RWPE2 (cell line): ENCODE results near the gene KCNS1.
"Not testable (repeated sequence)": the region's sequence is repeated elsewhere in the genome, so short reads cannot be mapped to it uniquely, and the experiment has no call there.

ENCODE experiments used
- ATAC-seq: fragments of 200-7000 bp; cut with Tn5 transposase; 3 replicates; pipeline ENCODE4 v1.9.1; 2021; ENCODE audit warnings: low read depth
- DNase-seq: peaks from one replicate; pipeline ENCODE4 v3.0.0-alpha.2; 2020; ENCODE audit warnings: low spot score
- H3K27ac ChIP-seq: fragments of 450-650 bp; 2 replicates; pipeline ENCODE4 v1.5.1; 2017; ENCODE audit warnings: mild to moderate bottlenecking; ENCODE audit not compliant: poor library complexity, severe bottlenecking
- H3K27me3 ChIP-seq: fragments of 250-450 bp; sonication (Bioruptor Pico); 2 replicates; pipeline ENCODE4 v1.5.1; 2021; ENCODE audit warnings: mild to moderate bottlenecking, moderate library complexity; ENCODE audit not compliant: insufficient read depth, poor library complexity, severe bottlenecking
- H3K36me3 ChIP-seq: fragments of 250-450 bp; sonication (Bioruptor Pico); 2 replicates; pipeline ENCODE4 v1.5.1; 2020; ENCODE audit warnings: low read depth, mild to moderate bottlenecking, moderate library complexity
- H3K4me1 ChIP-seq: fragments of 250-450 bp; sonication (Bioruptor Pico); 2 replicates; pipeline ENCODE4 v1.5.1; 2021; ENCODE audit warnings: mild to moderate bottlenecking, moderate library complexity; ENCODE audit not compliant: insufficient read depth, poor library complexity, severe bottlenecking
- H3K4me3 ChIP-seq: fragments of 250-450 bp; sonication (Bioruptor Pico); 2 replicates; pipeline ENCODE4 v1.5.1; 2021; ENCODE audit warnings: mild to moderate bottlenecking, moderate library complexity; ENCODE audit not compliant: severe bottlenecking
- H3K9me3 ChIP-seq: fragments of 250-450 bp; sonication (Bioruptor Pico); 2 replicates; pipeline ENCODE4 v1.5.1; 2021; ENCODE audit warnings: mild to moderate bottlenecking, moderate library complexity; ENCODE audit not compliant: severe bottlenecking
- TF ChIP-seq, protein P1 (sequence below): fragments of 450-650 bp; IDR thresholded peaks from one replicate; pipeline ENCODE4 v1.5.1; 2017; ENCODE audit warnings: mild to moderate bottlenecking, moderate library complexity; ENCODE audit not compliant: poor library complexity, severe bottlenecking

KCNS1 gene

DNA sequence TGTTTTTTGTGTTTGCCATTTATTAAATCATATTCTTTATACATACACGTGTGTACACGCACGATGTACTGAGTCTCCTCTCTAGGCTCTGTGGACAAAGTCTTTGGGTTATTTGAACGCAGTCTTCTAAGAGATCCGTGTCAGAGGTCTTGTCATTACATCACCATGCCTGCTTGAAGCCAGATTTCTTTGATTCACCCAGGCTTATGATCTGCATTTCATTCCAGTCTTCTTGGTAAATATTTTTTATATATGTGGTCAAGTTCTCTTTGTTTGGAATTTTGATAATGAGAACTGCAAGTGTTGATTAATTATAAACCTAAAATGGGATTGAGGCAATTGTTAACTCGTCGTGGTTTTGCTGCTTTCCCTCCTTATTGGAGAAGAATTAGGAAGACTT, 34.6 kb downstream of the KCNS1 start:
- H3K27me3 ChIP-seq, result no peaks in the 10 kb centered on the region
- peak overlapping the region; percentile 69 for H3K27ac ChIP-seq
- ATAC-seq (no peak), DNase-seq (no peak)
- H3K9me3 ChIP-seq, result no peaks in the 10 kb centered on the region
- peaks cover 26% of the 10 kb centered on the region for H3K36me3 ChIP-seq
- no peak overlapping the region for H3K4me3 ChIP-seq
- TF ChIP-seq, protein P1, sequence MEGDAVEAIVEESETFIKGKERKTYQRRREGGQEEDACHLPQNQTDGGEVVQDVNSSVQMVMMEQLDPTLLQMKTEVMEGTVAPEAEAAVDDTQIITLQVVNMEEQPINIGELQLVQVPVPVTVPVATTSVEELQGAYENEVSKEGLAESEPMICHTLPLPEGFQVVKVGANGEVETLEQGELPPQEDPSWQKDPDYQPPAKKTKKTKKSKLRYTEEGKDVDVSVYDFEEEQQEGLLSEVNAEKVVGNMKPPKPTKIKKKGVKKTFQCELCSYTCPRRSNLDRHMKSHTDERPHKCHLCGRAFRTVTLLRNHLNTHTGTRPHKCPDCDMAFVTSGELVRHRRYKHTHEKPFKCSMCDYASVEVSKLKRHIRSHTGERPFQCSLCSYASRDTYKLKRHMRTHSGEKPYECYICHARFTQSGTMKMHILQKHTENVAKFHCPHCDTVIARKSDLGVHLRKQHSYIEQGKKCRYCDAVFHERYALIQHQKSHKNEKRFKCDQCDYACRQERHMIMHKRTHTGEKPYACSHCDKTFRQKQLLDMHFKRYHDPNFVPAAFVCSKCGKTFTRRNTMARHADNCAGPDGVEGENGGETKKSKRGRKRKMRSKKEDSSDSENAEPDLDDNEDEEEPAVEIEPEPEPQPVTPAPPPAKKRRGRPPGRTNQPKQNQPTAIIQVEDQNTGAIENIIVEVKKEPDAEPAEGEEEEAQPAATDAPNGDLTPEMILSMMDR, result no peak
- peaks cover 50% of the 10 kb centered on the region for H3K4me1 ChIP-seq

DNA sequence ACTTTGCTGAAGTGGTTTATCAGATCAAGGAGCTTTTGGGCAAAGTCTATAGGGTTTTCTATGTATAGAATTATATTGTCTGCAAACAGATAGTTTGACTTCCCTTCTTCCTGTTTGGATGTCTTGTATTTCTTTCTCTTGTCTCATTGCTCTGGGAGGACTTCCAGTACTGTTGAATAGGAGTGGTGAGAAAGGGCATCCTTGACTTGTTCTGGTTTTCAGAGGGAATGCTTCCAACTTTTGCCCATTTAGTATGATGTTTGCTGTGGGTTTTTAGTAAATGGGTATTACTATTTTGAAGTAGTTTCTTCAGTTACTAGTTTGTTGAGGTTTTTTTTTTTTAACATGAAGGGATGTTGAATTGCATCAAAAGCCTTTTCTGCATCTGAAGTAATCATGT, 36.1 kb downstream of the KCNS1 start:
- Histone ChIP-seq H3K9me3 (no peaks in the 10 kb centered on the region), H3K4me3 (no peak overlapping the region), H3K27ac (no peak overlapping the region), H3K27me3 (no peaks in the 10 kb centered on the region), H3K4me1 (peaks cover 59% of the 10 kb centered on the region), H3K36me3 (peaks cover 26% of the 10 kb centered on the region)
- ATAC-seq (no peak), DNase-seq (no peak)
- TF ChIP-seq, protein P1, result no peak

DNA sequence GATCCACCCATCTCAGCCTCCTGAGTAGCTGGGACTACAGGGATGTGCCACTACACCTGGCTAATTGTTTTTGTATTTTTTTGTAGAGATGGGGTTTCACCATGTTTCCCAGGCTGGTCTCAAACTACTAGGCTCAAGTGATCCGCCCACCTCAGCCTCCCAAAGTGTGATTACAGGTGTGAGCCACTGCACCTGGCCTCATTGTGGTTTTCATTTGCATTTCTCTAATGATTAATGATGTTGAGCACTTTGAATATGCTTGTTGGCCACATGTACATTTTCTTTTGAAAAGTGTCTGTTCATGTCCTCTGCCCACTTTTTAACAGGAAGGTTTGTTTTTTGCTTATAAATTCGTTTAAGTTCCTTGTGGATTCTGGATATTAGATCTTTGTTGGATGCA, 37.8 kb downstream of the KCNS1 start:
- H3K27me3 ChIP-seq, ATAC-seq, H3K9me3 ChIP-seq, H3K4me3 ChIP-seq, DNase-seq: not testable (repeated sequence)
- Histone ChIP-seq H3K36me3 (peaks cover 17% of the 10 kb centered on the region), H3K4me1 (peaks cover 71% of the 10 kb centered on the region), H3K27ac (peak overlapping the region; percentile 95)

DNA sequence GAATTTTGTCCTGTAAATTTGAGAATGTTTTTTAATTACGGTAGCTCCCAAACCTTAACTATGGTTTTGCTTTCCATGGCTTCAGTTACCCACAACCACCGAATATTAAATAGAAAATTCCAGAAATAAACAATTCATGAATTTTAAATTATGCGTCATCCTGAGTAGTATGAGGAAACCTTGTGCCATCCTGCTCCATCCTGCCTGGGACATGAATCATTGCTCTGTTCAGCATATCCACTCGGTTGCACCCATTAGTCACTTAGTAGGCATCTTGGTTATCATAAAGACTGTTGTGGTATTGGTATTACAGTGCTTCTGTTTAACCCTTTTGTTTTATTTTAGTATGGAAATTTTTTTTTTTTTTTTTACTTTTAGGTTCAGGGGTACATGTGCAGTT, 39.7 kb downstream of the KCNS1 start:
- ATAC-seq (peak; percentile 98), DNase-seq (peak; percentile 98)
- Histone ChIP-seq H3K4me3 (no peak overlapping the region), H3K9me3 (no peaks in the 10 kb centered on the region), H3K4me1 (peaks cover 52% of the 10 kb centered on the region), H3K36me3 (peaks cover 28% of the 10 kb centered on the region), H3K27me3 (no peaks in the 10 kb centered on the region), H3K27ac (peak overlapping the region; percentile 95)
- TF ChIP-seq, protein P1, result no peak

DNA sequence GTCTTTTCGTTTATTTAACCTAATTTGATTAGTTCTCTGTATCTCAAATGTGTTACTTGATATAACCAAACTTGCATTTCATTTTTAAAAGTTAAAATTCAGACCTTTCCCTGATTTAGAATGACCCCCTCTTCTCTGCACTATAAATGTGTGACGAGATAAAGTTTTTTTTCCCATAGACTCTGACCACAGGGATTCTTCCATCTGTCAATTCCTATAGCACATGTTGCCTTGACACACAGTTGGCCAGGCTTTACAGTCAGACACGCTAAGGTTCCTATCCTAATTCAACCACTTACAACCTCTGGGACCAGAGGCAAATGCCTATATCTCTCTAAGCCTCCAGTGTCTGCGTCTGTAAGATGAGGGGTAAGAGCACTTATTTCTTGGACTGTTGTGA, 40.6 kb downstream of the KCNS1 start:
- Histone ChIP-seq H3K27ac (peak overlapping the region; percentile 95), H3K27me3 (no peaks in the 10 kb centered on the region), H3K36me3 (peaks cover 22% of the 10 kb centered on the region), H3K4me3 (no peak overlapping the region), H3K4me1 (peaks cover 46% of the 10 kb centered on the region), H3K9me3 (no peaks in the 10 kb centered on the region)
- TF ChIP-seq, protein P1, result no peak
- ATAC-seq (no peak), DNase-seq (no peak)
